ENCODE measurements around the gene ADGRG6.
"Not testable (repeated sequence)": the region's sequence is repeated elsewhere in the genome, so short reads cannot be mapped to it uniquely, and the experiment has no call there.

The ADGRG6 gene

DNA sequence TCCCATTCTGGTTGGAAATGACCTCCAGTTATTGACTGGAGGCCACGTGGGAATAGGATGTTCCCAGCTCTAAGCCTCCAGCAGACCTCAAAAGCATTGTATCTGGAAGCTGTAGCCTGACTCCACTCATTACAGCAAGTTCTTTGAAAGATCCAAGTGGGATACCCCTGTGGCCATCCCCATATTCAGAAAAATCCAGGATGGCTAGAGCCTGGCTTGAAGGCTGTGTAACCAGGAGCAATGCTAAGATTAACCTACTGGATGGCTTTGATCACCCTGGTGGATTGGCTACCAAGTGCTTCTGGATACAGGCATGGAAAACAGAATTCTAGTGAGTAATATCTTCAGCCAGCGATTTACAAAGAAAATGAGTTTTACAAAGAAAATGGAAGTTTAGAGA is 151.2 kb downstream of the ADGRG6 start:
- in situ Hi-C loops (cut with HindIII; ENCODE audit: low sequenced_read_pairs), result no loop called here
- DNase-seq (ENCODE audit: low read depth), result no peak
- TF ChIP-seq, protein P1, sequence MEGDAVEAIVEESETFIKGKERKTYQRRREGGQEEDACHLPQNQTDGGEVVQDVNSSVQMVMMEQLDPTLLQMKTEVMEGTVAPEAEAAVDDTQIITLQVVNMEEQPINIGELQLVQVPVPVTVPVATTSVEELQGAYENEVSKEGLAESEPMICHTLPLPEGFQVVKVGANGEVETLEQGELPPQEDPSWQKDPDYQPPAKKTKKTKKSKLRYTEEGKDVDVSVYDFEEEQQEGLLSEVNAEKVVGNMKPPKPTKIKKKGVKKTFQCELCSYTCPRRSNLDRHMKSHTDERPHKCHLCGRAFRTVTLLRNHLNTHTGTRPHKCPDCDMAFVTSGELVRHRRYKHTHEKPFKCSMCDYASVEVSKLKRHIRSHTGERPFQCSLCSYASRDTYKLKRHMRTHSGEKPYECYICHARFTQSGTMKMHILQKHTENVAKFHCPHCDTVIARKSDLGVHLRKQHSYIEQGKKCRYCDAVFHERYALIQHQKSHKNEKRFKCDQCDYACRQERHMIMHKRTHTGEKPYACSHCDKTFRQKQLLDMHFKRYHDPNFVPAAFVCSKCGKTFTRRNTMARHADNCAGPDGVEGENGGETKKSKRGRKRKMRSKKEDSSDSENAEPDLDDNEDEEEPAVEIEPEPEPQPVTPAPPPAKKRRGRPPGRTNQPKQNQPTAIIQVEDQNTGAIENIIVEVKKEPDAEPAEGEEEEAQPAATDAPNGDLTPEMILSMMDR (IDR thresholded peaks at IDR 0.05; ENCODE audit: low read depth, low read length, missing control alignments), result no peak
- H3K4me3 ChIP-seq (ENCODE audit: low read depth, low read length), result no peak overlapping the region

GRCh38 chr6:142454196-142454595 is 152.4 kb downstream of the ADGRG6 start:
- in situ Hi-C loops (cut with HindIII; ENCODE audit: low sequenced_read_pairs); H3K4me3 ChIP-seq (ENCODE audit: low read depth, low read length): not testable (repeated sequence)
- DNase-seq (ENCODE audit: low read depth), result peak; percentile 35

DNA sequence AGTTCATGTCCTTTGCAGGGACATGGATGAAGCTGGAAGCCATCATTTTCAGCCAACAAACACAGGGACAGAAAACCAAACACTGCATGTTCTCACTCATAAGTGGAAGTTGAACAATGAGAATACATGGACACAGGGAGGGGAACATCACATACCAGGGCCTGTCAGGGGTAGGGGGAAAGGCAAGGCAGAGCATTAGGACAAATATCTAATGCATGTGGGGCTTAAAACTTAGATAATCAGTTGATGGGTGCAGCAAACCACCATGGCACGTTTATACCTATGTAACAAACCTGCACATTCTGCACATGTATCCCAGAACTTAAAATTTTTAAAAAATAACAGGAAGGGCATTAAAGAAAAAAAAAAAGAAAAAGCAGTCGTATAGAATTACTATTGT is 153.0 kb downstream of the ADGRG6 start:
- DNase-seq (ENCODE audit: low read depth); H3K4me3 ChIP-seq (ENCODE audit: low read depth, low read length); in situ Hi-C loops (cut with HindIII; ENCODE audit: low sequenced_read_pairs): not testable (repeated sequence)

DNA sequence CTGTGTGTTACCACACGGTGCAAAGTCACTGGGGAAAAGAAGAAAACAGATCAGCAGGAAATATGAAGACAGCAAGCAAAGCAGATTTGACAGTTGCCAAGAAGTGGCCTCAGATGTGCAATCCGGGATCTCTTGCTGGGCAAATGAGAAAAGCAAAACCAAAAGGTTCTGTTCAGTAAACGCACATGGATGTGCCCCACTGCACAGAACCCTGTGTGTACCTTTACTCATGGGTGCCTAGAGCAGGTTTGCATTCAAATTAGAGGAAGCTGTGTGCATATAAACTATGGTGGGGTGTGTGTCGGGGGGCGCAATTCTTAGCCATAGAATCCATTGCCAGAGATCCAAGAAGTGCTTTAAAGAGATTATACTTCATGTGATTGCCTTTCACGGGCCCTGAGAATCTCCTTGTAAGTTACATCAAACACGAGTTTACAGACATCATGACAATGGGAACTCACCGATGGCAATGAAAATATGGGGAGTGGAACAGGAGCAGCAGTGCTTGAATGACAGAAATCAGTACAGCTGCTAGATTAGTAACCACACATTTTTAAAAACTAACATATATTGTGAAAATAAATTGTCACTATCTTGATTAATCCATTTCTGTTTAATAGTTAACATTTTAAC is 154.3 kb downstream of the ADGRG6 start:
- DNase-seq (ENCODE audit: low read depth), result no peak
- H3K4me3 ChIP-seq (ENCODE audit: low read depth, low read length), result no peak overlapping the region
- TF ChIP-seq, protein P1 (IDR thresholded peaks at IDR 0.05; ENCODE audit: low read depth, low read length, missing control alignments), result no peak
- in situ Hi-C loops (cut with HindIII; ENCODE audit: low sequenced_read_pairs), result no loop called here

DNA sequence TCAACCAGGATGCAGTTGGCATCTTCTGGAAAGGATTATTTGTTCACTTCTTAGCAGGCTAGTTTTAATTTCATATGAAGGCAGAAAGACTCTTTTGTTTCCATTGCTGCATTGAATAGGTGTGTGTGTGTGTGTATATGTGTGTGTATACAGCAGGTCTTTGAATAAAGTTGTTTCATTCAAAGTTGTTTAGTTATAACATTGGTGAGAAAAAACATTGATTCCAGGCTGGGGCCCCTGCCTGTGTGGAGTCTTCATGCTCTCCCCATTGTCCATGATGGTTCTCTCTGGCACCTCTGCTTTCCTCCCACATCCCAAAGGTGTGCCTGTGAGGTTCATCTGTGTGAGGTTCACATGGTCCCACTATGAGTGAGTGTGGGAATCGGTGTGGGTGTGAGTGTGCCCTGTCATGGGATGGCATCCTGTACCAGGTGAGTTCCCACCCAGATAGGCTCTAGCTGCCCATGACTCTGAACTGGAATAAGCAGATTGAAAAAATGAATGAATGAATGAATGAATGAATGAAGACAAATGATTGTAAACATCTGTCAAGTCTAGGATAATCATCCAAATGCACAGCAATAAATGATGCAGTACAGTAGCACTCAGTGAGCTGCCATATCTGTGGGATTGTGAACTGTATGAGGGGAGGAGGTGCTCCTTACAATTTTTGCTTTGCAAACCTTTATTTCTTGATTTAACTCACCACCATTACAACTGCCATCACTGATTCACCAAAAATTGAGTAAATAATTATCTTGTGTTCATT is 156.0 kb downstream of the ADGRG6 start:
- H3K4me3 ChIP-seq (ENCODE audit: low read depth, low read length), result no peak overlapping the region

DNA sequence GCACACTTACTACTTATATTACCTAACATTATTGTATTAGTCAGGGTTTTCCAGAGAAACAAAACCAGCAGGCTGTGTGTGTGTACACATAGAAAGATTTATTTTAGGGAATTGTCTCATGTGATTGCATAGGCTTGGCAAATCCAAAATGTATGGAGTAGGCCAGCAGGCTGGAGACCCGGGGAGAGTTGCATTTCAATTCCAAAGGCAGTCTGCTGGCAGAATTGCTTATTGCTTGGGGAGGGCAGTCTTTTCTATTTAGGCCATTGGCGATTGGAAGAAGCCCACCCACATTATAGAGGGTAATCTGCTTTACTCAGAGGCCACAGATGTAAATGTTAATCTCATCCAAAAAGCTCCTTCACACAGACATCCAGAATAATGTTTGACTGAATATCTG is 157.0 kb downstream of the ADGRG6 start:
- TF ChIP-seq, protein P1 (IDR thresholded peaks at IDR 0.05; ENCODE audit: low read depth, low read length, missing control alignments), result no peak
- DNase-seq (ENCODE audit: low read depth), result no peak
- no peak overlapping the region for H3K4me3 ChIP-seq (ENCODE audit: low read depth, low read length)
- in situ Hi-C loops (cut with HindIII; ENCODE audit: low sequenced_read_pairs), result no loop called here

More for the DNA sequence above, 156.0 kb downstream of the ADGRG6 start:
- in situ Hi-C loops (cut with HindIII; ENCODE audit: low sequenced_read_pairs), result no loop called here
- TF ChIP-seq, protein P1 (IDR thresholded peaks at IDR 0.05; ENCODE audit: low read depth, low read length, missing control alignments), result no peak
- no peak for DNase-seq (ENCODE audit: low read depth)

GRCh38 chr6:142459271-142459670 is 157.5 kb downstream of the ADGRG6 start:
- no peak for DNase-seq (ENCODE audit: low read depth)
- TF ChIP-seq, protein P1 (IDR thresholded peaks at IDR 0.05; ENCODE audit: low read depth, low read length, missing control alignments), result no peak

More at GRCh38 chr6:142459271-142459670, 157.5 kb downstream of the ADGRG6 start:
- in situ Hi-C loops (cut with HindIII; ENCODE audit: low sequenced_read_pairs), result no loop called here
- H3K4me3 ChIP-seq (ENCODE audit: low read depth, low read length), result no peak overlapping the region

Data from astrocyte of the cerebellum (primary cell).